ENCODE data around the gene MYL11. TPM values are rescaled to one million over a fixed set of nuclear protein-coding genes. Genes with fewer than 3 reads are reported as not detected.

MYL11 gene
- total RNA-seq, 1 experiment from 2014 or later, result not detected

DNA sequence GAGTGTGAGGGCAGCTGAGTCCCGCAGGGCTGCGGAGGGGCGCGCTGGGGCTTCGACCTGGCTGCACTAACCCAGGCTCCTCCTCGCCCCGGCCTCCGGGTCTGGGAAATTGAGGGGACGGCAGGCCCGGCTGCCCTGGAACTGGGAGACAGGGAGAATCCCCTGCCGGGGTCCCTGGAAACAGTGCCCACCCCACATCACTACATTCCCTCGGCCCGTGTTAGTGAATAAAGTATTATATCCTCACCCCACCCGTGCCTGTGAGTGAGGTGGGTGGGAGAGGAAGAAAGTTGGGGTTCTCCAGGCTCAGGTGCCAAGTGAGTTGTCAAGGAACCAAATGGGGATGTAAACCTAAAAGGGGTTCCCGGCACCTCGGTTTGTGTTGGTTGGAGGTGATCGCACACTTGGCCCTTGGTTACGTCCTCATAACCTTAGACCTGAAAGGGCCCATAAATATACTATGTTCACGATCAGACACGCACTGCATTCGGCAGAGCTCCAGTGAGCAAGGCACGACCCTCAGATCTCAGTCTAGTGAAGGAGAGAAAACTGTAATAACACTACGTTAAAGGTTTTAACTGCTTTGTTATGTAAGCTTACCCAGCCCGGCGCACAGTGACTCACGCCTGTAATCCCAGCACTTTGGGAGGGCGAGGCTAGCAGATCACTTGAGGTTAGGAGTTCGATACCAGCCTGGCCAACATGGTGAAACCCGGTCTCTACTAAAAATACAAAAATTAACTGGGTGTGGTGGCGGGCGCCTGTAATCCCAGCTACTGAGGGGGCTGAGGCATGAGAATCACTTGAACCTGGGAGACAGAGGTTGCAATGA, 44.0 kb downstream of the MYL11 start:
- TF ChIP-seq, protein P1, sequence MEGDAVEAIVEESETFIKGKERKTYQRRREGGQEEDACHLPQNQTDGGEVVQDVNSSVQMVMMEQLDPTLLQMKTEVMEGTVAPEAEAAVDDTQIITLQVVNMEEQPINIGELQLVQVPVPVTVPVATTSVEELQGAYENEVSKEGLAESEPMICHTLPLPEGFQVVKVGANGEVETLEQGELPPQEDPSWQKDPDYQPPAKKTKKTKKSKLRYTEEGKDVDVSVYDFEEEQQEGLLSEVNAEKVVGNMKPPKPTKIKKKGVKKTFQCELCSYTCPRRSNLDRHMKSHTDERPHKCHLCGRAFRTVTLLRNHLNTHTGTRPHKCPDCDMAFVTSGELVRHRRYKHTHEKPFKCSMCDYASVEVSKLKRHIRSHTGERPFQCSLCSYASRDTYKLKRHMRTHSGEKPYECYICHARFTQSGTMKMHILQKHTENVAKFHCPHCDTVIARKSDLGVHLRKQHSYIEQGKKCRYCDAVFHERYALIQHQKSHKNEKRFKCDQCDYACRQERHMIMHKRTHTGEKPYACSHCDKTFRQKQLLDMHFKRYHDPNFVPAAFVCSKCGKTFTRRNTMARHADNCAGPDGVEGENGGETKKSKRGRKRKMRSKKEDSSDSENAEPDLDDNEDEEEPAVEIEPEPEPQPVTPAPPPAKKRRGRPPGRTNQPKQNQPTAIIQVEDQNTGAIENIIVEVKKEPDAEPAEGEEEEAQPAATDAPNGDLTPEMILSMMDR (IDR thresholded peaks at IDR 0.05), result no peak
- TF ChIP-seq, protein P2, sequence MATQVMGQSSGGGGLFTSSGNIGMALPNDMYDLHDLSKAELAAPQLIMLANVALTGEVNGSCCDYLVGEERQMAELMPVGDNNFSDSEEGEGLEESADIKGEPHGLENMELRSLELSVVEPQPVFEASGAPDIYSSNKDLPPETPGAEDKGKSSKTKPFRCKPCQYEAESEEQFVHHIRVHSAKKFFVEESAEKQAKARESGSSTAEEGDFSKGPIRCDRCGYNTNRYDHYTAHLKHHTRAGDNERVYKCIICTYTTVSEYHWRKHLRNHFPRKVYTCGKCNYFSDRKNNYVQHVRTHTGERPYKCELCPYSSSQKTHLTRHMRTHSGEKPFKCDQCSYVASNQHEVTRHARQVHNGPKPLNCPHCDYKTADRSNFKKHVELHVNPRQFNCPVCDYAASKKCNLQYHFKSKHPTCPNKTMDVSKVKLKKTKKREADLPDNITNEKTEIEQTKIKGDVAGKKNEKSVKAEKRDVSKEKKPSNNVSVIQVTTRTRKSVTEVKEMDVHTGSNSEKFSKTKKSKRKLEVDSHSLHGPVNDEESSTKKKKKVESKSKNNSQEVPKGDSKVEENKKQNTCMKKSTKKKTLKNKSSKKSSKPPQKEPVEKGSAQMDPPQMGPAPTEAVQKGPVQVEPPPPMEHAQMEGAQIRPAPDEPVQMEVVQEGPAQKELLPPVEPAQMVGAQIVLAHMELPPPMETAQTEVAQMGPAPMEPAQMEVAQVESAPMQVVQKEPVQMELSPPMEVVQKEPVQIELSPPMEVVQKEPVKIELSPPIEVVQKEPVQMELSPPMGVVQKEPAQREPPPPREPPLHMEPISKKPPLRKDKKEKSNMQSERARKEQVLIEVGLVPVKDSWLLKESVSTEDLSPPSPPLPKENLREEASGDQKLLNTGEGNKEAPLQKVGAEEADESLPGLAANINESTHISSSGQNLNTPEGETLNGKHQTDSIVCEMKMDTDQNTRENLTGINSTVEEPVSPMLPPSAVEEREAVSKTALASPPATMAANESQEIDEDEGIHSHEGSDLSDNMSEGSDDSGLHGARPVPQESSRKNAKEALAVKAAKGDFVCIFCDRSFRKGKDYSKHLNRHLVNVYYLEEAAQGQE (IDR thresholded peaks at IDR 0.05; ENCODE audit: insufficient read depth in 1 of 2, low read depth in 2 of 2, low read length in 1 of 2), result no peak
- TF ChIP-seq POLR2AphosphoS5 (IDR thresholded peaks at IDR 0.05; ENCODE audit: low read depth, low read length), result no peak; the same call in 1 of the 2 replicates
- TF ChIP-seq SIN3A (IDR thresholded peaks at IDR 0.05; ENCODE audit: borderline replicate concordance, insufficient read depth, low read depth, low read length), result no peak
- TF ChIP-seq TCF7L2 (IDR thresholded peaks at IDR 0.05; ENCODE audit: low read depth, low read length), result no peak
- no peak for ATAC-seq
- intact Hi-C loops (cut with micrococcal nuclease; ENCODE audit: unreplicated experiment) (no loop called here), in situ Hi-C loops (cut with HindIII; ENCODE audit: low pct_unique_long_range_greater_than_20kb, low sequenced_read_pairs) (no loop called here)
- H3K27me3 ChIP-seq (ENCODE audit: control insufficient read depth, insufficient read depth, low read length), result no peaks in the 10 kb centered on the region
- H3K4me1 ChIP-seq (ENCODE audit: control insufficient read depth, insufficient read depth, low read length), result peaks cover 13% of the 10 kb centered on the region
- no peaks in the 10 kb centered on the region for H3K9me3 ChIP-seq (ENCODE audit: control insufficient read depth, insufficient read depth, low read depth, low read length)
- ChIA-PET CTCF (interaction anchor here (1.0 to 2.7 kb wide), 4 partner anchors 9 to 275 kb away, joined by 3 to 12 read pairs (median 4); partner anchors contain the start of genes DCTPP1 and ZNF48), POLR2A (interaction anchor here (0.6 to 0.8 kb wide), 3 partner anchors 10 to 682 kb away, joined by 3 to 11 read pairs (median 3); no protein-coding TSS in a partner anchor)
- H3K27ac ChIP-seq (ENCODE audit: low read length), result peak overlapping the region; percentile 77
- no peak for DNase-seq (ENCODE audit: low read depth, low spot score)
- BruUV-seq (replicated peaks), result no TSS peak
- peak overlapping the region; percentile 45 for H3K4me3 ChIP-seq (ENCODE audit: low read depth in 2 of 2, low read length in 2 of 2)
- H3K36me3 ChIP-seq (ENCODE audit: control insufficient read depth, insufficient read depth, low read length), result peaks cover 4% of the 10 kb centered on the region

DNA sequence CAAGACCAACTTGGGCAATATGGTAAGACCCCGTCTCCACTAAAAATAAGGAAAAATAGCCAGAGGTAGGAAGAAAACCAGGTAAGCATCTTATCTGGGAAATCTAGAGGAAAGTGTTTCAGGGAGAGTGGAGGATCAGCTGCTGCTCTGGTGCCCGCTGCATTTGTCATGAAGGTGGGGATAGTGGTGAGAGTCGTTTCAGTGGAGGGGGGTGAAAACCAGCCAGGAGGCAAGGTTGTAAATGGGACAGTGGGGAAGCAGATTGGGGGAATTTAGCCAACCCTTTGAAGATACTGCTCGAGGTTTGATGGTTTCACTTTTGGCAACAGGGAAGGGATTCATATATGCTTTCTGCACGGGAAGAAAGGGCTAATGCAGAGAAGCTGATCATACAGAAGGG, 46.4 kb downstream of the MYL11 start:
- no TSS peak for BruUV-seq (replicated peaks)
- ChIA-PET POLR2A (no interaction called here), CTCF (no interaction called here)
- H3K4me3 ChIP-seq (ENCODE audit: low read depth in 2 of 2, low read length in 2 of 2), result no peak overlapping the region
- H3K27me3 ChIP-seq (ENCODE audit: control insufficient read depth, insufficient read depth, low read length), result no peaks in the 10 kb centered on the region
- H3K9me3 ChIP-seq (ENCODE audit: control insufficient read depth, insufficient read depth, low read depth, low read length), result no peaks in the 10 kb centered on the region
- H3K4me1 ChIP-seq (ENCODE audit: control insufficient read depth, insufficient read depth, low read length), result peaks cover 13% of the 10 kb centered on the region
- intact Hi-C loops (cut with micrococcal nuclease; ENCODE audit: unreplicated experiment) (no loop called here), in situ Hi-C loops (cut with HindIII; ENCODE audit: low pct_unique_long_range_greater_than_20kb, low sequenced_read_pairs) (no loop called here)
- peaks cover 7% of the 10 kb centered on the region for H3K36me3 ChIP-seq (ENCODE audit: control insufficient read depth, insufficient read depth, low read length)
- TF ChIP-seq, protein P2 (IDR thresholded peaks at IDR 0.05; ENCODE audit: insufficient read depth in 1 of 2, low read depth in 2 of 2, low read length in 1 of 2), result no peak
- TF ChIP-seq, protein P1 (IDR thresholded peaks at IDR 0.05), result no peak
- no peak for TF ChIP-seq TCF7L2 (IDR thresholded peaks at IDR 0.05; ENCODE audit: low read depth, low read length)
- no peak for TF ChIP-seq POLR2AphosphoS5 (IDR thresholded peaks at IDR 0.05; ENCODE audit: low read depth, low read length)
- TF ChIP-seq SIN3A (IDR thresholded peaks at IDR 0.05; ENCODE audit: borderline replicate concordance, insufficient read depth, low read depth, low read length), result no peak
- DNase-seq (ENCODE audit: low read depth, low spot score), result no peak
- H3K27ac ChIP-seq (ENCODE audit: low read length), result no peak overlapping the region
- no peak for ATAC-seq
